ENCODE data around the gene CLDN6.

The CLDN6 gene

GRCh38 chr16:2970563-2970962, 47.4 kb downstream of the CLDN6 start:
- DNase-seq (ENCODE audit: low spot score), result no peak

- DNase-seq (ENCODE audit: low spot score), result peak; percentile 78
Measured at GRCh38 chr16:2969545-2970521, 48.1 kb downstream of the CLDN6 start.

GRCh38 chr16:2968738-2969544, 49.0 kb downstream of the CLDN6 start, which contains the start of gene PAQR4:
Gene PAQR4, plus strand, starts transcription at chr16:2969348. Its CDS starts 327 bp downstream, at chr16:2969675.
- DNase-seq (ENCODE audit: low spot score), result peak; percentile 90

GRCh38 chr16:2968368-2968737, 49.6 kb downstream of the CLDN6 start:
- peak; percentile 89 for DNase-seq (ENCODE audit: low spot score)

GRCh38 chr16:2967721-2968161, 50.2 kb downstream of the CLDN6 start:
- DNase-seq (ENCODE audit: low spot score), result no peak

GRCh38 chr16:2967211-2967631, 50.8 kb downstream of the CLDN6 start:
- no peak for DNase-seq (ENCODE audit: low spot score)

GRCh38 chr16:2966808-2967191, 51.2 kb downstream of the CLDN6 start:
- DNase-seq (ENCODE audit: low spot score), result no peak

GRCh38 chr16:2966043-2966807, 51.8 kb downstream of the CLDN6 start:
- no peak for DNase-seq (ENCODE audit: low spot score)

All from SW480 (cell line).